Loucy (cell line): ENCODE data around the gene PCBD2.

Experiments used
- H2AFZ ChIP-seq: fragments of 200-600 bp; sonication (generic); 2 replicates; pipeline ENCODE4 v1.6.0; 2016; ENCODE audit warnings: antibody characterized with exemption, mild to moderate bottlenecking, low read length, moderate library complexity
- H3F3A ChIP-seq: fragments of 200-600 bp; 2 replicates; pipeline ENCODE4 v1.6.0; 2016; ENCODE audit warnings: antibody characterized with exemption, low read depth, mild to moderate bottlenecking
- H3K27me3 ChIP-seq: fragments of 200-600 bp; sonication (generic); 2 replicates; pipeline ENCODE4 v1.6.1; 2014; ENCODE audit warnings: low read length, mild to moderate bottlenecking; ENCODE audit not compliant: insufficient read depth, poor library complexity, severe bottlenecking
- H3K36me3 ChIP-seq: fragments of 200-600 bp; sonication (generic); 2 replicates; pipeline ENCODE4 v1.6.1; 2016; ENCODE audit warnings: low read length; ENCODE audit not compliant: insufficient read depth
- H3K4me1 ChIP-seq: fragments of 200-600 bp; sonication (generic); 2 replicates; pipeline ENCODE4 v1.5.1; 2014; ENCODE audit warnings: low read length, mild to moderate bottlenecking; ENCODE audit not compliant: insufficient read depth, poor library complexity, severe bottlenecking
- H3K4me2 ChIP-seq: fragments of 200-600 bp; sonication (generic); 2 replicates; pipeline ENCODE4 v1.6.0; 2014; ENCODE audit warnings: antibody characterized with exemption, low read length, low read depth, mild to moderate bottlenecking; ENCODE audit not compliant: poor library complexity, severe bottlenecking
- H3K4me3 ChIP-seq: fragments of 200-600 bp; sonication (generic); 2 replicates; pipeline ENCODE4 v1.5.1; 2014; ENCODE audit warnings: low read length, mild to moderate bottlenecking, mixed read lengths; ENCODE audit not compliant: poor library complexity, severe bottlenecking
- H3K79me2 ChIP-seq: fragments of 200-600 bp; sonication (generic); 2 replicates; pipeline ENCODE4 v1.6.1; 2014; ENCODE audit warnings: low read length; ENCODE audit not compliant: insufficient read depth
- H3K9ac ChIP-seq: fragments of 200-600 bp; sonication (generic); 2 replicates; pipeline ENCODE4 v1.6.0; 2014; ENCODE audit warnings: mild to moderate bottlenecking, low read depth, low read length, moderate library complexity; ENCODE audit not compliant: poor library complexity, severe bottlenecking
- H3K9me2 ChIP-seq: fragments of 200-600 bp; sonication (generic); replicated peaks from 2 replicates; pipeline ENCODE4 v1.6.1; 2016; ENCODE audit warnings: low read depth, low read length, mixed read lengths
- H3K9me3 ChIP-seq: fragments of 200-600 bp; sonication (generic); 2 replicates; pipeline ENCODE4 v1.6.1; 2014; ENCODE audit warnings: mild to moderate bottlenecking, antibody characterized with exemption, low read length, low read depth; ENCODE audit not compliant: insufficient read depth
- H4K20me1 ChIP-seq: fragments of 200-600 bp; sonication (generic); 2 replicates; pipeline ENCODE4 v1.6.0; 2014; ENCODE audit warnings: antibody characterized with exemption, low read length, mild to moderate bottlenecking; ENCODE audit not compliant: insufficient read depth, poor library complexity, severe bottlenecking
- CTCF ChIP-seq: fragments of 200-600 bp; sonication (generic); conservative IDR thresholded peaks from 2 replicates; pipeline ENCODE4 v1.5.1; 2014; ENCODE audit warnings: mild to moderate bottlenecking, antibody characterized with exemption, low read length
- EZH2phosphoT487 ChIP-seq: fragments of 200-600 bp; IDR thresholded peaks from 2 replicates; pipeline ENCODE4 v1.6.1; 2018; ENCODE audit warnings: antibody characterized with exemption, mild to moderate bottlenecking, moderate library complexity, borderline replicate concordance

PCBD2 gene

GRCh38 chr5:134948911-134949310 lies 44.0 kb downstream of the PCBD2 start:
- no peak overlapping the region for H2AFZ ChIP-seq
- H3K27me3 ChIP-seq: no peaks in the 10 kb centered on the region
- no peaks in the 10 kb centered on the region for H3K36me3 ChIP-seq
- no peaks in the 10 kb centered on the region for H3K9me2 ChIP-seq
- H3K9me3 ChIP-seq: no peaks in the 10 kb centered on the region
- TF ChIP-seq EZH2phosphoT487 (no peak), CTCF (no peak)
- H3K4me1 ChIP-seq: no peaks in the 10 kb centered on the region
- no peak overlapping the region for H3K4me3 ChIP-seq
- H3K4me2 ChIP-seq: no peak overlapping the region
- no peak overlapping the region for H3K9ac ChIP-seq
- no peaks in the 10 kb centered on the region for H3K79me2 ChIP-seq
- H3F3A ChIP-seq: no peaks in the 10 kb centered on the region
- H4K20me1 ChIP-seq: no peaks in the 10 kb centered on the region

DNA sequence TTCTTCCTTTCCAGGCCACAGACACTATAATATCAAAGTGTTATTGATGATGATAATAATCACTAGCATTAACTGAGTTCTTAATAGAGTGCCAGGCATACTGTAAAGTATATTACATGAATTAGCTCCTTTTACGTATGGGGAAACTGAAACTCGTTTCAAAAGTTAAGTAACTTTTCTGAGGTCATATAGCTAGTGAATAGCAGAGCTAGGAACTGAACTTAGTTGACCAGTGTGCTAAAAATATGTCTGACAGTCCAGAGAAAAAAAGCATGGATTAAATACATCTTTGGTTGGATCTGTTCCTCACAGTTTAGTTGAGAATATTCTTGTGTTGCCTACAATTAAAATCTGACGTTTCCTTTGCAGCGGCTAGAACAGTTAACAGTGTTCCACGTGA lies 44.4 kb downstream of the PCBD2 start:
- Histone ChIP-seq H2AFZ (no peak overlapping the region), H3K27me3 (no peaks in the 10 kb centered on the region), H3F3A (no peaks in the 10 kb centered on the region), H3K4me1 (no peaks in the 10 kb centered on the region), H3K4me3 (no peak overlapping the region), H3K79me2 (no peaks in the 10 kb centered on the region), H3K4me2 (no peak overlapping the region), H3K9me3 (no peaks in the 10 kb centered on the region), H3K9ac (no peak overlapping the region), H3K9me2 (no peaks in the 10 kb centered on the region), H4K20me1 (no peaks in the 10 kb centered on the region), H3K36me3 (no peaks in the 10 kb centered on the region)
- TF ChIP-seq CTCF (no peak), EZH2phosphoT487 (no peak)

GRCh38 chr5:134957920-134958608 lies 53.1 kb downstream of the PCBD2 start:
- Histone ChIP-seq H3K9ac (no peak overlapping the region), H3K27me3 (no peaks in the 10 kb centered on the region), H3K4me1 (peaks cover 3% of the 10 kb centered on the region), H3K4me3 (no peak overlapping the region), H3K9me2 (no peaks in the 10 kb centered on the region), H3K79me2 (no peaks in the 10 kb centered on the region), H3K9me3 (no peaks in the 10 kb centered on the region), H4K20me1 (no peaks in the 10 kb centered on the region), H3F3A (no peaks in the 10 kb centered on the region), H2AFZ (no peak overlapping the region), H3K4me2 (no peak overlapping the region), H3K36me3 (no peaks in the 10 kb centered on the region)
- TF ChIP-seq CTCF (no peak), EZH2phosphoT487 (no peak)
